Muscle of back (tissue), 11 donors: ENCODE results near the gene TMEM243. TPM values are rescaled to one million over a fixed set of nuclear protein-coding genes. Genes with fewer than 3 reads are reported as not detected.

Experiments used
- DNase-seq, 3 donors: peaks; one replicate each; pipeline versions ENCODE4 v3.0.0 to v3.0.0-alpha.2; 2013
- polyA plus RNA-seq, 10 donors: library from polyadenylated mRNA; unstranded; fragments of 120-200 nt; gene quantifications; one replicate each; pipeline ENCODE4 v1.2.1, GENCODE V29; 2013; ENCODE audit not compliant: insufficient read length in 10 of 10

The TMEM243 gene
- polyA plus RNA-seq, 10 donors = 14.2 to 26.1 (median 18.6) TPM

DNA sequence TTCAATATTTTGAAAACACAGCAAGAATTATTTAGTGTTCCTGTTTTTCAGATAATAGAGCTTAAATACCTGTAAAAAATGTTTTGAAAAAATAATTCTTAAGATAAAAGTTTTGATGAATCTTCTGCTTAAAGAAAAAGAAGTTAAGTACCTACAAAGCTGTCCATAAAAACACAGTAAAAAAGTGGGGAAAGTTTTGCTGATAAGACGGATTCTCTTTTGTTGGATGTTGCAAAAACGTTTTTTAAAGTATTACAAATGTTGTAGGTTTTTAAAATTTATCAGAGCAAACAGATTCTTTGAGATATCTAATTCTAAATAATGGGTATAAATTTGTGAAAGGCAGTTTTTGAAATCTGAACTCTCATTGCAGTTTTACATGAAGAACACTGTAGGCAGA is 55.1 kb downstream of the TMEM243 start:
- DNase-seq = no peak

GRCh38 chr7:87159538-87159937 is 60.0 kb downstream of the TMEM243 start:
- DNase-seq = no peak

DNA sequence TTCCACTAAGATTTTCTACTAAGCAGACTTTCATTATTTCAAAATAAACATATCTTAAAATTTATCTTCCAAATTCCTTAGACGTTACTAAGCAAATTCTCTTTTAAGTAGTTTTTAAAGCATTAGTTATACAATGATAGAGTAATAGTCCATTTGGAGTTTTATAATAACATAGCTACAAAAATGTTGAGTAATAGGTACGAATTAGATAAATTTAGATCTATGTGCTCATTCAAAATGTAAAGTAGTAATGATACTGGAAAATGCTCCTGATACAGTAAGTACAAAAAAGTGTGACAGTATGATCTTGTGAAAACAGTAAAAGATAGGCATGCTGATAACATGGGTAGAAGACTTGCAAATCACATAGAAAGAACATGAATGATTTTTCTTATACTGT is 62.8 kb downstream of the TMEM243 start:
- no peak for DNase-seq

GRCh38 chr7:87155788-87156187 is 63.7 kb downstream of the TMEM243 start:
- DNase-seq = no peak

GRCh38 chr7:87154569-87154968 is 65.0 kb downstream of the TMEM243 start:
- DNase-seq = peak in 1 of 3 donors; percentile 4

GRCh38 chr7:87154166-87154565 is 65.4 kb downstream of the TMEM243 start:
- DNase-seq = no peak

DNA sequence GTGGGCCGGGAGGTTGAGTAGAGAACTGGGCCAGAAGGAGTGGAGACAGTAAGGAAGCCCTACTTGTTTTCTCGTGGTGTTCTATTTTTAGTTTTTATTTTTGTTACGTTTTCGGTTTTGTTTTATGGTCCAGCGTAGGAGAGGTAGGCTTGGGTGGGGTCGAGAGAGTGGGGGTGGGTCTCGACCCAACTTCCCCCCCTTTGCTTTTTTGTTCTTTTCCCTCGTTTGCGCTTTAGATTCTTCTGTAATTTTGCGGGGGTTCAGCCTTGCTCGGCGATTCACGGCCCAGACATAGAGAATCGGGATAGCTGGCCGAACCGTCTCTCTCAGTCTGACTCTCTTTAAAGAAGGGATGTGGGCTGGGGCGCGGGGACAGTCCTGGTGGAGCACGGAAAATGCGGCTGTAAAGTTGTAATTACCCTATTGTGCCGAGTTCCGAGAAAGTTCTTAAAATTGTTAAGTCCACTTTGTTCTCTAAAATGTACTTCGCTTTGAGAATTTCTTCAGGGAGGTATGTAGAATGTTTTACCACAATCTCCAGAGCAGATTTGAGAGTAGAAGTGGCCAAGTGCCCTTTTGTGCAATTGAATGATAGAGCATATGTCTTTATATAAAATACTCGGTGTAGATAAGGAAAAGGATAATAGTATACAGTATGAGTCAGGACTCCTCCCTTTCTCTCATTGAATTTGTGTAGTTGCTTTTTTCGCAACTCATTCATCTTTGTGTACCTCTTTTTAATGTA is 66.5 kb downstream of the TMEM243 start:
- peak; percentile 26 to 82 (median 52) for DNase-seq

- DNase-seq = peak; percentile 96 to 98 (median 97)
Measured at GRCh38 chr7:87152112-87152896, 67.2 kb downstream of the TMEM243 start, which contains the start of gene DMTF1. DMTF1 (plus strand) TSS chr7:87152453; CDS start chr7:87164942, 12,489 bp downstream.

- DNase-seq = no peak
Measured at GRCh38 chr7:87151729-87152111, 67.8 kb downstream of the TMEM243 start.

DNA sequence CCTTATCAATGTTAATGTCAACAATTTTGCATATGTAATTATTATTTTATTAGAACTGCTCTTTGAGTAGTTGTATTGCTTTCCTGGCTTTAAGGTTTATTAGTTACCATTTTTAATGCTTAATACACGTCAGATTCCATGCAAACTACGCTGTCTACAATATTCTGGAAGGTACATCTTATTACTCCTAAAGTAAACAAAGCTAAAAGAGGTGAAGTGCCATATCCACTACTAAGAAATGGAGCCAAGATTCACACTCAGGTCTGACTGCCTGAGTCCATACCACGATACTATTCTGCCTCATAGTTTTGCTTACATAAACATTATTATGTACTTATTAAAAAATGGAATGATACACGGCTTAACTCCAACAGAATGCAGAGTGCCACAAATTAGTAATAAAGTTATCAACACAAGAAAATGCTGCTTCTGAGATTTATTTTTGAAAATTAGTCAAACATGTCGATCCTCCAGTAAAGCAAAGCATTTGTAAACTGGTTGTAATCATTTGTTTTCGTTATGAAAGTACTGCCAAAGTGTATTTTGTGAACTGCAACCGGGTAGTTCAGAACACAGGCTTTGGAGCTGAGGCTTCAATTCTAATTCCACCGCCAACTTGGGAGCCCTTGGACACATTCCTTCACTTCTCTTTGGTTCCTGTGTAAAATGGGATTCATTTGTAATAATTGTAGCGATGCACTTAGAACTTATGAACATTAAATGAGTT is 68.4 kb downstream of the TMEM243 start:
- DNase-seq = peak in 1 of 3 donors; percentile 6

- peak; percentile 20 to 59 (median 22) for DNase-seq
Measured at GRCh38 chr7:87148332-87148955, 71.1 kb downstream of the TMEM243 start.

GRCh38 chr7:87147500-87147899 is 72.0 kb downstream of the TMEM243 start:
- DNase-seq = no peak

GRCh38 chr7:87146740-87147386 is 72.7 kb downstream of the TMEM243 start:
- DNase-seq = peak in 2 of 3 donors; percentile 20

Other genes starting within 250 kb of the TMEM243 start
- gene ELAPOR2, start 160.1 kb downstream of the TMEM243 start, polyA plus RNA-seq = 1 to 10 TPM; 4.9 to 8.8 (median 6.6) TPM
- gene DMTF1, start 67.3 kb downstream of the TMEM243 start, polyA plus RNA-seq = 100 to 1,000 TPM in 4 of 10 donors, 10 to 100 TPM in 6; 54.3 to 168 (median 85.3) TPM
- 10 to 100 TPM in 7 of 10 donors, 1 to 10 TPM in 3; 7.2 to 14.4 (median 12.8) TPM for gene CROT, start 125.9 kb upstream of the TMEM243 start, polyA plus RNA-seq